H1 (cell line): ENCODE measurements around the gene SOS1.

Source experiments
- CBX8 ChIP-seq: fragments of 300-800, 300-1000 bp; sonication (generic); IDR thresholded peaks from 2 replicates; pipeline ENCODE4 v1.7.1; 2016; ENCODE audit warnings: low read depth, low read length, borderline replicate concordance
- CHD2 ChIP-seq: IDR thresholded peaks from 2 replicates; pipeline ENCODE4 v1.6.1; 2012; ENCODE audit warnings: low read length, improper control_type of control experiment
- EZH2 ChIP-seq: fragments of 200-600 bp; sonication (generic); IDR thresholded peaks from 2 replicates; pipeline ENCODE4 v1.7.1; 2012; ENCODE audit warnings: low read depth, mild to moderate bottlenecking, moderate library complexity, low read length, inconsistent platforms; ENCODE audit not compliant: severe bottlenecking
- RBBP5 ChIP-seq: IDR thresholded peaks from 2 replicates; pipeline ENCODE4 v1.7.1; 2012; ENCODE audit warnings: low read depth, mild to moderate bottlenecking, inconsistent platforms, low read length, moderate library complexity, borderline replicate concordance
- SIN3A ChIP-seq, 2 experiments: IDR thresholded peaks in 1 of 2; conservative IDR thresholded peaks in 1 of 2; 2 replicates each; pipeline ENCODE4 v1.6.1; 2011 to 2012; ENCODE audit warnings: low read length in 2 of 2, improper control_type of control experiment in 1 of 2, low read depth in 1 of 2, mild to moderate bottlenecking in 1 of 2
- SP1 ChIP-seq: IDR thresholded peaks from 2 replicates; pipeline ENCODE4 v1.6.1; 2011; ENCODE audit warnings: low read depth, low read length
- TF ChIP-seq, protein P1 (sequence below), 3 experiments: IDR thresholded peaks; 1 replicate in 2 of 3; 2 replicates in 1 of 3; pipeline versions ENCODE4 v1.5.1 to v1.6.1; 2011; ENCODE audit warnings: low read length in 3 of 3, mild to moderate bottlenecking in 3 of 3, inconsistent platforms in 2 of 3, low read depth in 1 of 3, moderate library complexity in 1 of 3; ENCODE audit not compliant: insufficient read depth in 1 of 3; ENCODE audit errors: control extremely low read depth in 1 of 3

DNA sequence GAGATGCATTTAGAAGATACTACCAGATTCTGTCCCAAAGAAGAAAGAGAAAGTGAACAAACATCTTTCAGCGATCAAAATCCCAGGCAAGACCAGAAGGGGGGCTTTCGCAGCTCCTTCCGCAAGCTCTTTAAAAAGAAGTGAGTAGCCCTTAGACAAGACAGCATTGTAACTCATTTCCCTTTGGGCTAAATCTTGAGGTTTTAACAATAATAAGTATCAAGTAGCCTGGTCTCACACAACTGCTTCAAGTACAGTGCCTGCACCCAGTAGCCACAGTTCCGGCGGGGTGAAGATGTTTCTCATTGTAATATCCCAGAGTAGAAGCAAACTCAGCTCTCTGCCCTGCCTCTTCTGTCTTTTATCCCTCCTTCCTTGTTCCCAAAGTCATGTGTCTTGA is 154.8 kb downstream of the SOS1 start:
- TF ChIP-seq, protein P1, sequence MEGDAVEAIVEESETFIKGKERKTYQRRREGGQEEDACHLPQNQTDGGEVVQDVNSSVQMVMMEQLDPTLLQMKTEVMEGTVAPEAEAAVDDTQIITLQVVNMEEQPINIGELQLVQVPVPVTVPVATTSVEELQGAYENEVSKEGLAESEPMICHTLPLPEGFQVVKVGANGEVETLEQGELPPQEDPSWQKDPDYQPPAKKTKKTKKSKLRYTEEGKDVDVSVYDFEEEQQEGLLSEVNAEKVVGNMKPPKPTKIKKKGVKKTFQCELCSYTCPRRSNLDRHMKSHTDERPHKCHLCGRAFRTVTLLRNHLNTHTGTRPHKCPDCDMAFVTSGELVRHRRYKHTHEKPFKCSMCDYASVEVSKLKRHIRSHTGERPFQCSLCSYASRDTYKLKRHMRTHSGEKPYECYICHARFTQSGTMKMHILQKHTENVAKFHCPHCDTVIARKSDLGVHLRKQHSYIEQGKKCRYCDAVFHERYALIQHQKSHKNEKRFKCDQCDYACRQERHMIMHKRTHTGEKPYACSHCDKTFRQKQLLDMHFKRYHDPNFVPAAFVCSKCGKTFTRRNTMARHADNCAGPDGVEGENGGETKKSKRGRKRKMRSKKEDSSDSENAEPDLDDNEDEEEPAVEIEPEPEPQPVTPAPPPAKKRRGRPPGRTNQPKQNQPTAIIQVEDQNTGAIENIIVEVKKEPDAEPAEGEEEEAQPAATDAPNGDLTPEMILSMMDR (IDR thresholded peaks at IDR 0.05; ENCODE audit: control extremely low read depth in 1 of 3, insufficient read depth in 1 of 3, low read depth in 1 of 3, low read length in 3 of 3) = no peak
- TF ChIP-seq EZH2 = no peak
- TF ChIP-seq CBX8 = no peak
- TF ChIP-seq SP1 = no peak
- no peak for TF ChIP-seq CHD2
- TF ChIP-seq SIN3A (conservative IDR thresholded peaks at IDR 0.05 in 1 of 2, IDR thresholded peaks at IDR 0.05 in 1 of 2; ENCODE audit: low read depth in 1 of 2, low read length in 2 of 2) = no peak
- TF ChIP-seq RBBP5 = no peak
